ENCODE results near the gene ANKEF1.

ANKEF1 gene

DNA sequence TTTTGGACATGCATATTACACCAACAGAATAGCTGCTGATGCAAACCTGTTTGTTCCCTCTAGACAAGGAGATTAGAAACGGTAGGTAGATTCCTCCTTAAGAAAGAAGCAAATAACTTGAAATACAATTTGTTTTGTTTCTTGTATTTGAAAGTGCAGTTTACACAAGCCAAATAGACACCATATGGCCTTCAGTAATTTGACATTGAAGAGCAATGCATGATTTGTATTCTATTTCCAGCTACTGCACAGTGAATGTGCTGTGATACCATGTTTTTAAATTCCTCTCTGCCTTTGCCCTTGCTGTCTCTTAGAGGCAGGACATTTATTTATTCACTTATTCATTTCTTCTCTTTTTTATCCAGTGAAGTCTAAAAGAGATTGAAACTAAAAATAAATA, 31.9 kb upstream of the ANKEF1 start:
- DNase-seq: no peak
- Histone ChIP-seq H3K79me2 (ENCODE audit: insufficient read depth, low read length) (no peaks in the 10 kb centered on the region), H3K36me3 (ENCODE audit: insufficient read depth, low read length) (no peaks in the 10 kb centered on the region), H3K4me1 (ENCODE audit: insufficient read depth, low read length) (no peaks in the 10 kb centered on the region), H2AFZ (ENCODE audit: low read depth, low read length) (no peak overlapping the region), H3K9me3 (ENCODE audit: insufficient read depth, low read length, severe bottlenecking) (no peaks in the 10 kb centered on the region), H4K20me1 (ENCODE audit: insufficient read depth, low read length) (no peaks in the 10 kb centered on the region), H3K27me3 (ENCODE audit: insufficient read depth, low read length, poor library complexity) (peaks cover 5% of the 10 kb centered on the region), H3K27ac (ENCODE audit: low read length) (no peak overlapping the region), H3K4me3 (ENCODE audit: low read depth in 1 of 2, low read length in 2 of 2) (no peak overlapping the region), H3K4me2 (ENCODE audit: insufficient read depth, low read length) (no peak overlapping the region), H3K9ac (ENCODE audit: low read depth, low read length) (no peak overlapping the region)
- no peak for ATAC-seq (ENCODE audit: insufficient read depth, low read depth)
- TF ChIP-seq EZH2 (IDR thresholded peaks at IDR 0.05; ENCODE audit: borderline replicate concordance, low read depth, low read length, severe bottlenecking) (no peak), CTCF (IDR thresholded peaks at IDR 0.05; ENCODE audit: borderline replicate concordance, extremely low read depth, low read length, poor library complexity, severe bottlenecking) (no peak)

DNA sequence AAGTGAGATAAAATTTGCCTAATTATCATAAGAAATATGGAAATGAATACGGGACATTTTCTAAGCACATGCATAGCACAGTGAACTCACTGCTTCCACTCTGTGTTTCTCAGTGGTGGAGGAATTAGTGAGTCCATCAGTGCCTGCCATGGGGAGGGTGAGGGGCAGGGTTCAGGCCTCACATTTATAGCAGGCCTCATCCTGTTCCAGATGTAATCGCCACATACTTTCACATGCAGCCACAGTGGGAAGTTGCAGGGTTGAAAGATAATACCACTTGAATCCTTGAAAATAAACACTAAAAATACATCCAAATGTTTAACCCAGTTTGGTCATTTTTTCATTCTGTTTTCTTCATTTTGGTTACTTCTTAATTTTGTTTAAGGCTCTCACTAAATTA, 29.9 kb upstream of the ANKEF1 start:
- no peaks in the 10 kb centered on the region for H3K4me1 ChIP-seq (ENCODE audit: insufficient read depth, low read length)
- no peaks in the 10 kb centered on the region for H3K79me2 ChIP-seq (ENCODE audit: insufficient read depth, low read length)
- no peak overlapping the region for H3K4me2 ChIP-seq (ENCODE audit: insufficient read depth, low read length)
- H3K9ac ChIP-seq (ENCODE audit: low read depth, low read length): no peak overlapping the region
- H4K20me1 ChIP-seq (ENCODE audit: insufficient read depth, low read length): no peaks in the 10 kb centered on the region
- no peak overlapping the region for H2AFZ ChIP-seq (ENCODE audit: low read depth, low read length)
- ATAC-seq (ENCODE audit: insufficient read depth, low read depth) (no peak), DNase-seq (no peak)
- H3K27me3 ChIP-seq (ENCODE audit: insufficient read depth, low read length, poor library complexity): peaks cover 5% of the 10 kb centered on the region
- H3K4me3 ChIP-seq (ENCODE audit: low read depth in 1 of 2, low read length in 2 of 2): no peak overlapping the region
- no peaks in the 10 kb centered on the region for H3K36me3 ChIP-seq (ENCODE audit: insufficient read depth, low read length)
- H3K9me3 ChIP-seq (ENCODE audit: insufficient read depth, low read length, severe bottlenecking): no peaks in the 10 kb centered on the region
- no peak for TF ChIP-seq CTCF (IDR thresholded peaks at IDR 0.05; ENCODE audit: borderline replicate concordance, extremely low read depth, low read length, poor library complexity, severe bottlenecking)
- TF ChIP-seq EZH2 (IDR thresholded peaks at IDR 0.05; ENCODE audit: borderline replicate concordance, low read depth, low read length, severe bottlenecking): no peak
- H3K27ac ChIP-seq (ENCODE audit: low read length): no peak overlapping the region

DNA sequence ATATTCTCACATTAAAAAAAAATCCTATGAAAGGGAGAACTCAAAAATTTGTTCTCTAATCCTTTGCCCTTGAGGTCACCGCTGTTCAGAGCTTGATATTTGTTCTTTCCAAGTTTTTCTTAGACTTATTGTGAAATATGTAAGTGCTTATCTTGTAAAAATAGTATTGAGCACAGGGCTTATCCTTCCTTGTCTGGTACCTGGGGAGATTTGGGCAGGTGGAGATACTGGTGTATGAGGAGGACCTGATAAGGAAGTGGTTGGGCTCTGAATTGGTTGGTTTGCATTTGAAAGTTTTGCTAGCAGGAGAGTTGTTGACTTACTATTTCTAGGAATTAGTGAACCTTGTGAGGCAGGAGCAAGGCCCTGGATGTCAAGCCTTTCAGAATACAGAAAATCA, 28.9 kb upstream of the ANKEF1 start:
- Histone ChIP-seq H3K4me3 (ENCODE audit: low read depth in 1 of 2, low read length in 2 of 2) (no peak overlapping the region), H3K9ac (ENCODE audit: low read depth, low read length) (no peak overlapping the region), H3K79me2 (ENCODE audit: insufficient read depth, low read length) (no peaks in the 10 kb centered on the region), H3K4me1 (ENCODE audit: insufficient read depth, low read length) (no peaks in the 10 kb centered on the region), H3K27me3 (ENCODE audit: insufficient read depth, low read length, poor library complexity) (peaks cover 5% of the 10 kb centered on the region), H4K20me1 (ENCODE audit: insufficient read depth, low read length) (no peaks in the 10 kb centered on the region), H3K4me2 (ENCODE audit: insufficient read depth, low read length) (no peak overlapping the region), H3K27ac (ENCODE audit: low read length) (no peak overlapping the region), H2AFZ (ENCODE audit: low read depth, low read length) (no peak overlapping the region), H3K36me3 (ENCODE audit: insufficient read depth, low read length) (no peaks in the 10 kb centered on the region), H3K9me3 (ENCODE audit: insufficient read depth, low read length, severe bottlenecking) (no peaks in the 10 kb centered on the region)
- no peak for DNase-seq
- no peak for ATAC-seq (ENCODE audit: insufficient read depth, low read depth)
- no peak for TF ChIP-seq EZH2 (IDR thresholded peaks at IDR 0.05; ENCODE audit: borderline replicate concordance, low read depth, low read length, severe bottlenecking)
- no peak for TF ChIP-seq CTCF (IDR thresholded peaks at IDR 0.05; ENCODE audit: borderline replicate concordance, extremely low read depth, low read length, poor library complexity, severe bottlenecking)

Data from DND-41 (cell line).